T follicular helper cell (primary cell): ENCODE measurements around the gene MYRIP.
"Not testable (repeated sequence)": the region's sequence is repeated elsewhere in the genome, so short reads cannot be mapped to it uniquely, and the experiment has no call there.

Experiments
- DNase-seq: peaks from one replicate; pipeline ENCODE4 v3.0.0-alpha.2; 2020; ENCODE audit warnings: low read depth

The MYRIP gene

DNA sequence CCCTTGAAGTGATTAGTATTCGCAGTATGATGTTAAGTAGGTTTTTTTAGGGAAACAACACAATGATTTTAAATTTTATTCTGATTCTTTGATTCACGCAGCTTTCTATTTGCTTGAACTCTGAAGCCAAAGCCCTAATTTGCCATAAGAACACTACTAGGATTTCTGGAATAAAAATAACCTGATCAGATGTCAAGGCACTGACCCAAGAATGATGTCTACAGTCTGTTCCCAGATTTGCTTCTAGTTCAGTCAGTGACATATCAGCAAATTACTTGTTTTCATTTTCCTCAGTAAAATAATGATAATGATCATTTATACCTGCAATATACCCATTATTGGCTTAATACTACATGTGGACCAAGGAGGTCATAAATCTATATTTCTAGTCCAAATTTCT lies 320.6 kb downstream of the MYRIP start:
- no peak for DNase-seq

DNA sequence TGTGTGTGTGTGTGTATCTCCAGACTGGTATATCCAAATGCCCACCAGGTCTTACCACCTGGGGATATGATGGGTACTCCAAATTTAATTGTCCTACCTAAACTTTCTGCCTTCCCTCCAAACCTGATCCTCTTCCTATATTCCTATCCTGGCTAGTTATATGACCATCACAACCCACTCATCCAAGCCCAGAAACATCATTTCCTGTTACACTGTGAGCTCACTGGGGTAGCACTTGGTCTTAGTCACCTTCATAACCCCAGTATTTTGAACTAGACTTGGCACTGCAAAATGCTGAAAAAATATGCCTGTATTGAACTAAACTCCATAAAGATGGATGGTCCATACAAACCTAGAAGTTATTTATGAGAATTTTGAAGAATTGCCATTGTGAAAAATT lies 321.3 kb downstream of the MYRIP start:
- no peak for DNase-seq

DNA sequence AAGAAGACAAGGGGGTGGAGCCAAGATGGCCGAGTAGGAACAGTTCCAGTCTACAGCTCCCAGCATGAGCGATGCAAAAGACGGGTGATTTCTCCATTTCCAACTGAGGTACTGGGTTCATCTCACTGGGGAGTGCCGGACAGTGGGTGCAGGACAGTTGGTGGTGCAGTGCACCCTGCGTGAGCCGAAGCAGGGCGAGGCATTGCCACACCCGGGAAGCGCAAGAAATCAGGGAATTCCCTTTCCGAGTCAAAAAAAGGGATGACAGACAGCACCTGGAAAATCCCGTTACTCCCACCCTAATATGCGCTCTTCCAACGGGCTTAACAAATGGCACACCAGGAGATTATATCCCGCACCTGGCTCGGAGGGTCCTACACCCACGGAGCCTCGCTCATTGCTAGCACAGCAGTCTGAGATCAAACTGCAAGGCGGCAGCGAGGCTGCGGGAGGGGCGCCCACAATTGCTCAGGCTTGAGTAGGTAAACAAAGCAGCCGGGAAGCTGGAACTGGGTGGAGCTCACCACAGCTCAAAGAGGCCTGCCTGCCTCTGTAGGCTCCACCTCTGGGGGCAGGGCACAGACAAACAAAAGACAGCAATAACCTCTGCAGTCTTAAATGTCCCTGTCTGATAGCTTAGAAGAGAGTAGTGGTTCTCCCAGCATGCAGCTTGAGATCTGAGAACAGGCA lies 324.6 kb downstream of the MYRIP start:
- not testable (repeated sequence) for DNase-seq

DNA sequence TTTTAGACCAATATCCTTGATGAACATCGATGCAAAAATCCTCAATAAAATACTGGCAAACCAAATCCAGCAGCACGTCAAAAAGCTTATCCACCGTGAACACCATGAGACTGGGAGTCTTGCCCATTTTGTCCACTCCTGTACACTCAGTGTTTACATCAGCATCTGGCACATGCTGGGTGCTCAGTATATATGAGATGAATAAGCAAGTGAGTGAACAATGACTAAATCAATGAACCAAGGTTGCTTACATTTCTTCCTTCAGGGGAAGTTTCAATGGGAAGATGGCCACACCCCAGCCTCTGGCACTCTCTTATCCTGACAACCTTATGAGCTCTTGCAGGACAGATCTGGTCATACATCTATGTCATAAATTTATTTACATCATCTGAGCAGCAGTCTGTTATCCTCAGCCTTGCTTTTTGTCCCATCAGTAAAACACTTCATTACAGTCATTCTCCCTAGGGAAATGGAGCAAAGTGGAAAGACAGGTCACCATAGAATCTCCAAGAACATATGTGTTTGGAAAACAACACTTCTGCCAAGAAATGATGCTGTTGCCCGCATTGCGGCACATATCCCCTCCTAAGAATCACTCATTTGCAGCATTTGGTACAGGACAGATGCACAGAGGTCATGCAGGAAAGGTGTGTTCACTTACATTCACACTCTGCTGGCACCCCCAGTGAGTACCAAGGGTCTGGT lies 328.3 kb downstream of the MYRIP start:
- DNase-seq: no peak

- DNase-seq: no peak
Observed at GRCh38 chr3:40143283-40144090, 334.1 kb downstream of the MYRIP start.

- no peak for DNase-seq
Observed at GRCh38 chr3:40148827-40149226, 339.4 kb downstream of the MYRIP start.

- no peak for DNase-seq
Observed at GRCh38 chr3:40152482-40153133, 343.2 kb downstream of the MYRIP start.

- DNase-seq: no peak
Observed at GRCh38 chr3:40160933-40161332, 351.5 kb downstream of the MYRIP start.

DNA sequence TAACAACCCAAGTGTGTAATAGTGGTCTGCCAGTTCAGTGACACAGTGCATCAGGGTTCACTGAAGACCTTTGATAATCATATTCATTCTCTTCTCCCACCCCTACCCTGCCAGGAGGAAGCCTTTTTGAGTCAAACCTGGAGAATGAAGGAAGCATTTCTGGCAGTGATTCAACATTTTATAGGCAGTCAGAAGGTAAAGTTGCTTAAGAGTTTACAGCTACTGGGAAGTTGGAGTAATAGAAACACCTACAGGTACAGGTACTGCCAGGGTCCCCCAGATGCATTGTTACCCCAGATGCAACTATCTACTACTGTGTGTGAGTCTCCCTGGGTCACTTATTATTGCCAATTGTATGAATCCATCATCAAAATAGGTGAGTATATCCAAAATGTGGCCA lies 353.2 kb downstream of the MYRIP start:
- DNase-seq: no peak

DNA sequence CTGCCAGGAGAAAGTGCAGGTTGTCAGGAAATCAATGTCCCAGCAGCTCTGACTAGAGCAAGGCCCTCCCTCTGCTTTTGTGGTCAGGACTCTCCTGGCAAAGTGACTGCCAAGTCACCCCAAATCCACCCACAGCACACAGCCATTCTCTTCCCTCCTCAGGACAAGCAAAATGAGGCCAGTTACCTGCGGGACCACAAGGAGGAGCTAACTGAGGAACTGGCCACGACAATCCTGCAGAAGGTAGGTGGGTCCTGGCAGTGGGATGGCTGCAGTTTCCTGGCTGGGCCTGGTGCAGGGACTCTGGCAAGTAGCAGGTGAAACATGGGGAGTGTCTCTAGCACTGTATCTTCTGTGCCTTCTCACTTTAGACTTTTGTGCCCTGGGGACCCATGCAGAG lies 357.6 kb downstream of the MYRIP start:
- no peak for DNase-seq

DNA sequence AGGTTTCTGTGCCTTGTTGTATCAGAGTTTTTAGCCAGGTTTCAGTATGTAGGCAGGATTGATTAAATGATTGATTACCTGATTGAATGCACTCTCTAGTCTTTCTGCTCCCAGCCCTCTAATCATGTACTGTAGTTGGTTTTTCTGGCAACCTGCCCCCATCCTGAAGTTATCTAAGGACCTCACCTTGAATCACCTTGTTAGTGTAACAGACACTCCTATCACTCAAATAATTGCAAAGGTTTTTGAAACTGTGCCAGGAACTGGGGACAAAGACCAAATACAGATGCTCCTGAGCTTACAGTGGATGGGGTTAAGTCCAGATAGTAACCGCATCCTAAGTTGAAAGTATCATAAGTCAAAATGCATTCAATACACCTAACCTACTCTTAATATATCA lies 358.5 kb downstream of the MYRIP start:
- no peak for DNase-seq

DNA sequence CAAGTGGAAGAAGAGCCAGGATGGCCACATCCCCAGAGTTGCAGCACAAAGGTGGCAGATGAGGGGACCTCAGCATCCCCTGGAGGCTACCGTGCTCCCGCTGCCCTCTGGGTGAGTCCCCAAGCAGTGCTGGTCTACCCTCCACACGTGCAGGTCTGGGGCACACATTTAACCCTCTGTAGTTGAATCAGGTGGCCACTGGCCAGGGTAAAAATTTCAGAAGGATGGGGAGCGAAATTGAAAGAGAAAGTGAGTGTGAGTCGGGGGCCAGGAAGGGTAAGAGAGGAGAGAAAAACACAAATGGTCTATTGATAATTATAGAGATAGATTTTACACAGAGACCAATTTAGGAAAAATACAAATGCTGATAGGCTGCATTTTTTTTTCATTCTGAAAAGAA lies 360.6 kb downstream of the MYRIP start:
- no peak for DNase-seq

DNA sequence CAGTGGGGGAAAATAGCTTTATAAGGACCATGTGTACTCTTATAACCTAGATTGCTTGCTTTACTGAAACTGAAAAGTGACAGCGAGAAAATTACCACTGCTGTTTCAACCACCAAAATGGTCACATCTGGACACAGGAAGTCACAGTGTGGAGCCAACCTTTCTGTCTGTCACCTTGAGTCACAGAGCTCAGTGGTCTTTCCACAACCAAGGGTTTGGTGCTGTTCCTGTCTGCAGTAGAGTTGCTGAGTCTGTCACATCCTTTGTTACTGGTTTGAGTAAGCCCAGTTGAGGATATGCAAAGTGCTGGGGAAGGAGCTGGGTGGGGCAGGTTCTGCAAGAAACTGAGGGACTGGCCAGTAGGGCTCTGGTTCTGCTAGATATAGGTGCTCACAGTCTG lies 361.0 kb downstream of the MYRIP start:
- no peak for DNase-seq

GRCh38 chr3:40172560-40172959 lies 363.2 kb downstream of the MYRIP start:
- DNase-seq: no peak

GRCh38 chr3:40173227-40173721 lies 363.9 kb downstream of the MYRIP start:
- DNase-seq: no peak

- DNase-seq: no peak
Observed at GRCh38 chr3:40178012-40178594, 368.7 kb downstream of the MYRIP start.

GRCh38 chr3:40179016-40179415 lies 369.6 kb downstream of the MYRIP start:
- peak; percentile 18 for DNase-seq

DNA sequence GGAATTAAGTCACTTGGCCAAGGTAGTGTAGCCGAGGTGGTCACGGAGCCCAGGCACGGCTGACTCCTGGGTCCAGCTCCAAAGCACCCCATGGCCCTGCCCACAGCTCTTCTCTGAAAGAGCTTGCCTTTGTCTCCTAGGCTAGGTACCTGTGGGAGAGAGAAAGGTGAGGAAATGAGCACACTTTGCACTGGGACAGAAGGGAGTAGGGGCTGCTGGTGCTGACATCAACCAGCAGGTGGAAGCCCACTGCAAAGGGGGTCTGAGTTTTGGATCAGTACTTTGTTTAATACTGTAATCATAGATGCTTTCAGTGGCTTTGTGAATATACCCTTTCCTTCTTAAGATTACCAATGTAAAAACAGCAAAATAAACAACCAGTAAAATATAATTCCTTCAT lies 371.8 kb downstream of the MYRIP start:
- DNase-seq: no peak

DNA sequence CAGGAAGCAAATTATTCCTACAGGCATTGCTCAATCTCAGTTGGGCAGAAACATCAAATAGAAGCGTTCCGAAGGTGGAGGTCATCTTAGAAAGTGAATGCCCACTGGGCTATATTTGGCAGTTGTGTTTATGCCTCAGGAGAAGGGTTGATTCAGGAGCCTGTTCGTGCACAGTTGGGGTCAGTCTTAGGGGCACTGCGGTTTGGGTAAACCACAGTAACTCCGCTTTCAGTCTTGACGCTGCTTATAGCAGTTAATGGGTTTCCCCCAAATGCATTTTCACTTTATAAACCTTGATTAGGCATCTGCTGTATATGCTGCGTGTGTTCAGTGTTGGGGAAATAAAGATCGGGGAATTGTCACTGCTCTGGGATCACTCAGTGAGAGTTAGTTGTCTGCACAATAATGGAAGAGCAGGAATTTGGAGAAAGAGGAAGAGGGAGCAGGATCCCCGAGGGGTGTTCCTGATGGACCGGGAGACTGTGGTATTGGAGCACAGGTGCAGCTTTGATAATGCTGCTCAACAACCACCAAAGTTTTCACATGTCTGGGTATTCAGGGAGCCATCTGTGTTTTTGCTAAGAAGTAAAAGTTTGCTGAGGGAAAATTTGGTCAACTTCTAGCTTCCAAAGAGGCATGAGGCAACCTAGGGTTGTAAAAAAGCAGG lies 375.8 kb downstream of the MYRIP start:
- no peak for DNase-seq

- DNase-seq: no peak
Observed at GRCh38 chr3:40186508-40186907, 377.1 kb downstream of the MYRIP start.

DNA sequence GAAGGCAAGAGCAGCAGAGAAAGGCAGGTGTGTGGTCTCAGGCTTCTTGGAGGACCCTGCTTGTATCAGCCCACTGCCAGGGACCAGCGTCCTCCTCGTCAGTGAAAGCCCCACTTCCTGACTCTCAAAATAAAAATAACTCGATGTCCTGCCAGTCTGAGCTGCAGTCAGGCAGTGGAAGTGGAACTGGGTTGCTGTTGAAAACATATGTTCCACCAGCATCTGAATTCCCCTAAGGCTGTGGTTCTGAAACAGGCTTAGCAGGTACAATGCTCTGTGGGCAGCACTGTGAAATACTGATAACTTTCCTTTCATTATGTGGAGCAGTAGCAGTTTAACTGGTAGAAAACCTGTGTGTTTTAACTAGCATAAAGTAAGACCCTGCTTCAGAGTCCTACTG lies 378.5 kb downstream of the MYRIP start:
- DNase-seq: no peak
